Spleen (tissue), 11 donors: ENCODE measurements around the gene CENPP. TPM values are rescaled to one million over a fixed set of nuclear protein-coding genes. Genes with fewer than 3 reads are reported as not detected.

ENCODE experiments used
- DNase-seq: peaks from one replicate; pipeline ENCODE4 v3.0.0-alpha.2; 2020
- H3K27ac ChIP-seq, 8 donors: fragments of 200-600 bp; sonication (generic) in 7 of 8; 1 replicate in 4 of 8; 2 replicates in 4 of 8; pipeline versions ENCODE4 v1.5.0 to v1.8.0; 2016 to 2021; ENCODE audit warnings: inconsistent platforms in 4 of 8, mild to moderate bottlenecking in 4 of 8, moderate library complexity in 1 of 8
- H3K27me3 ChIP-seq, 7 donors: fragments of 200-600 bp; sonication (generic) in 6 of 7; replicated peaks in 1 of 7; 1 replicate in 4 of 7; 2 replicates in 3 of 7; pipeline versions ENCODE4 v1.5.0 to v1.8.0; 2016 to 2021; ENCODE audit warnings: inconsistent platforms in 3 of 7, mild to moderate bottlenecking in 1 of 7
- H3K36me3 ChIP-seq, 6 donors: fragments of 200-600 bp; sonication (generic) in 5 of 6; 1 replicate in 4 of 6; 2 replicates in 2 of 6; pipeline versions ENCODE4 v1.5.0 to v1.8.0; 2016 to 2021; ENCODE audit warnings: inconsistent platforms in 2 of 6
- H3K4me1 ChIP-seq, 6 donors: fragments of 200-600 bp; sonication (generic) in 5 of 6; 1 replicate in 3 of 6; 2 replicates in 3 of 6; pipeline versions ENCODE4 v1.5.0 to v1.8.0; 2016 to 2021; ENCODE audit warnings: inconsistent platforms in 3 of 6
- H3K4me3 ChIP-seq, 8 donors: fragments of 200-600 bp; sonication (generic) in 7 of 8; 1 replicate in 4 of 8; 2 replicates in 4 of 8; pipeline versions ENCODE4 v1.5.0 to v1.8.0; 2016 to 2021; ENCODE audit warnings: inconsistent platforms in 4 of 8, mild to moderate bottlenecking in 4 of 8, moderate library complexity in 2 of 8
- H3K9me3 ChIP-seq, 8 donors: fragments of 200-600 bp; sonication (generic) in 7 of 8; 1 replicate in 4 of 8; 2 replicates in 4 of 8; pipeline versions ENCODE4 v1.5.0 to v1.8.0; 2016 to 2021; ENCODE audit warnings: inconsistent platforms in 4 of 8
- CTCF ChIP-seq, 11 experiments: fragments of 200-600 bp in 7 of 11; fragments of 450-650 bp in 4 of 11; sonication (generic) in 4 of 11; IDR thresholded peaks in 8 of 11; conservative IDR thresholded peaks in 3 of 11; 1 replicate in 7 of 11; 2 replicates in 4 of 11; pipeline versions ENCODE4 v1.4.0 to v1.8.0; 2016 to 2021; ENCODE audit warnings: antibody characterized with exemption in 11 of 11, inconsistent platforms in 4 of 11, mild to moderate bottlenecking in 1 of 11
- POLR2A ChIP-seq, 3 donors: fragments of 450-650 bp; IDR thresholded peaks; one replicate each; pipeline ENCODE4 v1.5.1; 2017; ENCODE audit warnings: antibody characterized with exemption in 3 of 3, mild to moderate bottlenecking in 1 of 3
- POLR2AphosphoS5 ChIP-seq, 3 donors: sonication (generic); formaldehyde crosslinking; IDR thresholded peaks; one replicate each; pipeline ENCODE4 v1.5.1; 2017; ENCODE audit warnings: antibody characterized with exemption in 3 of 3
- WGBS, 5 donors: extraction: QIAGEN DNeasy Blood & Tissue Kit in 3 of 5; methylation state at CpG; one replicate each; pipeline versions ENCODE4 v1.1.5 to v1.1.7; 2013 to 2018; 5-methylcytosine and 5-hydroxymethylcytosine counted together
- intact Hi-C: fragments of 100-400 bp; cut with DNase I; formaldehyde crosslinking; loops from one replicate; pipeline ENCODE4 v1.15.0; 2023; ENCODE audit warnings: low total_unique reads
- polyA plus RNA-seq, 3 donors: library from polyadenylated mRNA; stranded (reverse); fragments of 200-250 nt; gene quantifications; one replicate each; pipeline ENCODE4 v1.2.1, GENCODE V29; 2013
- total RNA-seq, 7 donors: library from RNA; depleted of rRNA in 3 of 7; stranded (reverse); fragments of >200 nt in 3 of 7; fragmentation: NEBNext Ultra II Directional in 4 of 7; extraction: Animal tissue kit (Norgen Biotek cat#: 25700) in 4 of 7; gene quantifications; one replicate each; pipeline versions ENCODE4 v1.1.0 to v1.2.1, GENCODE V29; 2016 to 2021
- donor health status: healthy with polysubstance abuse.
- donor health status: DM: no; HTN: no; CAD: no; lungs with moderate emphysema.
- donor health status: DM: no; HTN: no; CAD: no.
- donor health status: Bipolar disorder and iron deficiency.
- donor health status: healthy.
- donor health status: DM: no; HTN: no; CAD: no.
- donor health status: DM: yes; HTN: yes; CAD: no.

CENPP gene
- total and polyA plus RNA-seq, 10 donors: 1.7 to 15.8 (median 6.2) TPM

GRCh38 chr9:92608909-92609445 is 283.2 kb downstream of the CENPP start:
- no peak for DNase-seq
- TF ChIP-seq POLR2AphosphoS5 (IDR thresholded peaks at IDR 0.05) (peak in 1 of 3 donors; percentile 8), CTCF (IDR thresholded peaks at IDR 0.05 in 8 of 11, conservative IDR thresholded peaks at IDR 0.05 in 3 of 11) (no peak)
- WGBS, 5 donors: 84 to 91% (median 86%) methylated on average over 11 of the region's 11 CpGs
- no peaks in the 10 kb centered on the region for H3K27me3 ChIP-seq
- intact Hi-C loops: no loop called here
- no peak overlapping the region for H3K27ac ChIP-seq
- no peak overlapping the region for H3K4me3 ChIP-seq
- H3K4me1 ChIP-seq: peaks cover 0 to 4% (median 0%) of the 10 kb centered on the region in 6 donors
- peaks cover 0 to 42% (median 26%) of the 10 kb centered on the region in 6 donors for H3K36me3 ChIP-seq
- H3K9me3 ChIP-seq: peaks cover 0 to 21% (median 16%) of the 10 kb centered on the region in 8 donors

- no peak overlapping the region for H3K27ac ChIP-seq
- 93 to 96% (median 95%) methylated on average over 22 to 32 of the region's 32 CpGs for WGBS, 5 donors
- H3K9me3 ChIP-seq: peaks cover 0 to 3% (median 2%) of the 10 kb centered on the region in 8 donors
- peaks cover 3 to 59% (median 42%) of the 10 kb centered on the region in 6 donors for H3K36me3 ChIP-seq
- no peaks in the 10 kb centered on the region for H3K27me3 ChIP-seq
- no peak for DNase-seq
- peaks cover 0 to 4% (median 0%) of the 10 kb centered on the region in 6 donors for H3K4me1 ChIP-seq
- intact Hi-C loops: no loop called here
- H3K4me3 ChIP-seq: no peak overlapping the region
- no peak for TF ChIP-seq CTCF (IDR thresholded peaks at IDR 0.05 in 8 of 11, conservative IDR thresholded peaks at IDR 0.05 in 3 of 11)
- TF ChIP-seq POLR2AphosphoS5 (IDR thresholded peaks at IDR 0.05): no peak
- TF ChIP-seq POLR2A (IDR thresholded peaks at IDR 0.05): no peak
Measured at GRCh38 chr9:92610470-92611420, 285.0 kb downstream of the CENPP start.

GRCh38 chr9:92611621-92612285 is 286.0 kb downstream of the CENPP start:
- intact Hi-C loops: no loop called here
- no peak overlapping the region for H3K27ac ChIP-seq
- 90 to 98% (median 93%) methylated on average over 10 of the region's 10 CpGs for WGBS, 5 donors
- no peak overlapping the region for H3K4me3 ChIP-seq
- no peaks in the 10 kb centered on the region for H3K9me3 ChIP-seq
- H3K4me1 ChIP-seq: peaks cover 0 to 4% (median 0%) of the 10 kb centered on the region in 6 donors
- TF ChIP-seq POLR2A (IDR thresholded peaks at IDR 0.05) (no peak), CTCF (IDR thresholded peaks at IDR 0.05 in 8 of 11, conservative IDR thresholded peaks at IDR 0.05 in 3 of 11) (no peak), POLR2AphosphoS5 (IDR thresholded peaks at IDR 0.05) (no peak)
- H3K27me3 ChIP-seq: no peaks in the 10 kb centered on the region
- peaks cover 3 to 69% (median 51%) of the 10 kb centered on the region in 6 donors for H3K36me3 ChIP-seq
- DNase-seq: no peak
